IPS-18a (cell line): ENCODE data around the gene XPO4.
"Not testable (repeated sequence)": the region's sequence is repeated elsewhere in the genome, so short reads cannot be mapped to it uniquely, and the experiment has no call there.

Experiments used
- H3K27ac ChIP-seq: one replicate; pipeline ENCODE4 v1.5.1; 2013; ENCODE audit warnings: low read length
- H3K27me3 ChIP-seq: one replicate; pipeline ENCODE4 v1.6.1; 2013; ENCODE audit warnings: mild to moderate bottlenecking, low read length; ENCODE audit not compliant: control insufficient read depth, insufficient read depth
- H3K36me3 ChIP-seq: one replicate; pipeline ENCODE4 v1.6.1; 2013; ENCODE audit warnings: low read depth, low read length; ENCODE audit not compliant: control insufficient read depth
- H3K4me1 ChIP-seq: one replicate; pipeline ENCODE4 v1.6.1; 2013; ENCODE audit warnings: low read depth, low read length; ENCODE audit not compliant: control insufficient read depth
- H3K4me3 ChIP-seq: one replicate; pipeline ENCODE4 v1.5.1; 2013; ENCODE audit warnings: low read length
- H3K9ac ChIP-seq: one replicate; pipeline ENCODE4 v1.6.1; 2013; ENCODE audit warnings: mild to moderate bottlenecking, low read length, moderate library complexity
- H3K9me3 ChIP-seq: one replicate; pipeline ENCODE4 v1.6.1; 2013; ENCODE audit warnings: low read depth, low read length; ENCODE audit not compliant: control insufficient read depth

Gene XPO4

DNA sequence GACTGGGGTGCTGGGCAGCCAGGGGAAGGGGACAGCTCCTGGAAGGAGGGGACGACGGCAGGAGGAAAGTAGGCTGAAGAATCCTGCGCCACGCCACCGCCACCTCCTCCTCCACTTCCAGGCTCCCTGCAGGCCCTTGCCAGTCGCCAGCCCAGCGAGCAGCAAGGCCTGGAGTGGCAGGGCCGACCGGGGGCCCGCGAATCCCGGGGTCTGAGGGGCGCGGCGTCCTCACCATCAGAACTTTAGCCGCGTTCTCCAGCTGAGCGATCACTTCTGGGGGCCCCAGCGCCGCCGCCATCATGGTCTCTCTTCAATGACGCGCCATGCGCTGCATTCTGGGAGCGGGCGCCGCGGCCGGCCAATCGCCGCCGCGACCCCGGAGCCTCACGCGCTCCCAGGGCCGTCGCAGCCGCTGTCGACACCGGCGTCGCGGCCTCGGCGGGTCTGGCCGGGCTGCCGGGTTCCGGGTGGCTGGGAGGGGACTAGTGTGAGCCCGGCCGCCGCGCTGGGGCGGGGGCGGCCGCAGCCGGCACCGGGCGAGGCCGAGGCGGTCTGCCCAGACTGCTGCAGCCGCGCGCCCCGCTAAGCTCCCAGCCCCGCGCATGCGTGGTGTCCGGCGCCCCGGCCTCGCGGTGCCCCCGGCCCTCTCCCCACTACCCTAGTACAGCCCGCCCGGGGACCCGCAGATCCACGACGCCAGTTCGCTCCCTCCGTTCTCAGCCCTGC is at the start of gene XPO4:
TSS of gene XPO4 (minus strand) at position 309 of the 726 bp plus-strand sequence. CDS start at position 301, 8 bp downstream.
- H3K9me3 ChIP-seq: no peaks in the 10 kb centered on the region
- H3K27ac ChIP-seq: peak within 1 kb of the TSS; percentile 73

DNA sequence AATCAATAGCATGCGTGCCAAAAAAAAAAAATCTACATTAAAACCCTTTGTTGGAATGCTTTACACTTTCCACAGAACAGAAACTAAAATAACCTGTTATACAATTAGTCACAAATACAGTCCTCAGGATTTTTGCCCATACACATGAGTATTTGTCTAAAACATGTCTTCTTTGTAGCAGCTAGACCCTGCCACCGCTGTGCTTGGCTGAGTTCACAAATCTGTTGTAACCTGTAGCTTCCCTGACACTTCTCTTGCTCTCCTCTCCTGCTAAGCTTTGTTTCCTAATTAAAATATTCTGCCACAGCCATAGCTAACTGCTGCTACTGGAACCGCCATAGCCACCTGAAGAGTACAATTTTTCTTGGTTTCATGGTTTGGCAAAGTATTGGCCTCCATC is 45.5 kb upstream of the XPO4 start:
- not testable (repeated sequence) for H3K9ac ChIP-seq, H3K4me1 ChIP-seq, H3K36me3 ChIP-seq, H3K4me3 ChIP-seq, H3K9me3 ChIP-seq, H3K27ac ChIP-seq
- H3K27me3 ChIP-seq: peaks cover 34% of the 10 kb centered on the region

More for the DNA sequence above, at the start of gene XPO4:
- peak within 1 kb of the TSS; percentile 97 for H3K9ac ChIP-seq
- H3K36me3 ChIP-seq: peaks cover 9% of the 10 kb centered on the region
- peak within 1 kb of the TSS; percentile 87 for H3K4me3 ChIP-seq
- H3K27me3 ChIP-seq: no peaks in the 10 kb centered on the region
- H3K4me1 ChIP-seq: no peaks in the 10 kb centered on the region

DNA sequence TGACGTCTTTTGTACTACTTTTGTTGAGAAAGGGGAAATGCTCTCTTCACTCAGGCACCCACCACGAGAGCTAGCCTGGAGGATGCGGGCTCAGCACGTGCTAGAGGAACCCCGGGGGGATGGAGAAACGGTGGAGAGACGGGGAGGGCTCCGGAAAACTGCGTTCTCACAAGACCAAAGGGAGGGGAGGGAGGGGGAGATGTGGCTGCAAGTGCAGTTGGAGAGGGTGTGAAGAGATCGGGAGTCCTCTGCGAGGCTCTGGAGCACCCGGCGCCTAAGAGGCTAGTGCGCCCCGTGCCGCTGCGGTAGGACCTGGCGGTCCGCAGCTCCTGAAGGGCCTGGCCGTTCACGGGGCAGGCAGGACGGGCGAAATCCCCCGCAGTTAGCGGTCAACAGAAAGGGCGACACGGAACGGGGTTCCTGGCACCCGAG is 43.4 kb upstream of the XPO4 start:
- Histone ChIP-seq H3K9me3 (no peaks in the 10 kb centered on the region), H3K36me3 (no peaks in the 10 kb centered on the region), H3K9ac (no peak overlapping the region), H3K4me1 (no peaks in the 10 kb centered on the region), H3K4me3 (peak overlapping the region; percentile 55), H3K27me3 (peaks cover 34% of the 10 kb centered on the region), H3K27ac (no peak overlapping the region)

DNA sequence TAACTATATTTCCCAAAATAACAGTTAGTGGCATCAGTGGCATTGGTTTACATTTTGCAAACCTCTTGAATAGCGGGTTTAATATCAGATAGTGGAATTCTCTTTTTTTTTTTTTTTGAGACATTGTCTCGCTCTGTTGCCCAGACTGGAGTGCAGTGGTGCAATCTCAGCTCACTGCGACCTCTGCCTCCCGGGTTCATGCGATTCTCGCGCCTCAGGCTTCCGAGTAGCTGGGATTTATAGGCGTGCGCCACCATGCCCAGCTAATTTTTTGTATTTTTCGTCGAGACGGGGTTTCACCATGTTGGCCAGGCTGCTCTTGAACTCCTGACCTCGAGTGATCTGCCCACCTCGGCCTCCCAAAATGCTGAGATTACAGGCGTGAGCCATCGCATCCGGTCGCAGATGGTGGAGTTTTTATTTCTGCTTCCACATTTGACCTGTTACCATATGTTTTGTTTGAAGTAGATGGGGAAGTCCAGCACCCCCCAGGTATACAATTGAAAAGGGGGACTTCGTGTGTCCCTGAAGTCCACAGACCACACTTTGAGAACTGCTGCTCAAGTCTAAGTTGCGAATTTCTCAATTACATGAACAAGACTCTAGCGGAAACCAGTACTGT is 40.5 kb upstream of the XPO4 start:
- Histone ChIP-seq H3K9ac (no peak overlapping the region), H3K9me3 (no peaks in the 10 kb centered on the region), H3K4me3 (no peak overlapping the region), H3K27me3 (peaks cover 34% of the 10 kb centered on the region), H3K36me3 (no peaks in the 10 kb centered on the region), H3K27ac (no peak overlapping the region), H3K4me1 (peaks cover 7% of the 10 kb centered on the region)

DNA sequence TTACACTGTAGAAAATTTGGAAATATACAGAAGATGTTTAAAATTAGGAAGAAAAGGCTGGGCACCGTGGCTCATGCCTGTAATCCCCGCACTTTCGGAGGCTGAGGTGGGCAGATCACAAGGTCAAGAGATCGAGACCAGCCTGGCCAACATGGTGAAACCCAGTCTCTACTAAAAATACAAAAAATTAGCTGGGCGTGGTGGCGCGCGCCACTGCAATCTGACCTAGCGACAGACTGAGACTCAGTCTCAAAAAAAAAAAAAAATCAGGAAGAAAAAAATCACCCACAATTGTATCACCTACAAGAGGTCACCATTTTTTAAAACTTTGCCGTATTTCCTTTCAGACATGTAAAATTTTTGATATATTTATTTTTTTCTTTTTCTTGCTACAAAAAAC is 38.0 kb upstream of the XPO4 start:
- not testable (repeated sequence) for H3K27ac ChIP-seq, H3K4me3 ChIP-seq

DNA sequence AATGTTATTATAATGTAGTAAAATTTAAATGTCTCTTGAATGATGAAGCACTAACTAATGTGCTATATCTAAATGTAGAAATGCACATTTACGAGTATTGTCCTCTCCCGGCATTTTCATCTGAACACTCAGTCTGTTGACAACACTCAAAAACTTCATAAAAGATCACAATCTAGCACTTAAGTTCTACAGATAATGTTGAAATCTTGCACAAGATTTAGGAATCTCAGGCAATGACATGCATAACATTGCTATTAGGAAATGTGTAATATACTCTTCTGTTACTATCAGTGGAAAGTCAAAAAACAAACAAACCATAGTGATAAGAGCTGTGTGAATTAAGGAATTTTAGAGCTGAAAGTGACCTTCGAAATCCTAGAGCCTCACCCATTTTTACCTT is 37.5 kb upstream of the XPO4 start:
- Histone ChIP-seq H3K9ac (no peak overlapping the region), H3K27ac (no peak overlapping the region), H3K4me1 (peaks cover 7% of the 10 kb centered on the region), H3K4me3 (no peak overlapping the region), H3K27me3 (peaks cover 8% of the 10 kb centered on the region), H3K36me3 (no peaks in the 10 kb centered on the region), H3K9me3 (no peaks in the 10 kb centered on the region)

More for the DNA sequence above, 38.0 kb upstream of the XPO4 start:
- peaks cover 12% of the 10 kb centered on the region for H3K27me3 ChIP-seq
- H3K9ac ChIP-seq, H3K9me3 ChIP-seq, H3K4me1 ChIP-seq, H3K36me3 ChIP-seq: not testable (repeated sequence)

DNA sequence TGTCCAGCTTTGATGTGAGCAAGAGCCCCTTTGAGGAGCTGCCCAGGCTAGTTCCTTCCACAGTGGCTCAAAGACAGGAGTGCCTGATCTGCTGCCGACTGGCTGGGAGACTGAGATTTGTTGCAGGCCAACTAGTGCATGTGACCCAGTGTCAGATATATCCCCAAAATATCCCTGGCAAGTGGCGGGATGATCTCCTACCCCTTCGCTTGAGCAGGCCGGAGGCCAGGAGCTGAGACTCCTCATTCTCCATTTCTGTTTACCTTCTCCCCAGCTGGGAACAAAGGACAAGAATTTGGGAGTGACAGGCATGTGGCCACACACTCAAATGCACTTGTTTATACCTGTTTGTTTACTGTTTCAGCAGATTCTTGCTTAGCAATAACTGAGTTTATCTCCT is 37.1 kb upstream of the XPO4 start:
- no peak overlapping the region for H3K9ac ChIP-seq
- peaks cover 7% of the 10 kb centered on the region for H3K4me1 ChIP-seq
- H3K27ac ChIP-seq: no peak overlapping the region
- no peak overlapping the region for H3K4me3 ChIP-seq
- no peaks in the 10 kb centered on the region for H3K36me3 ChIP-seq
- H3K9me3 ChIP-seq: no peaks in the 10 kb centered on the region
- peaks cover 3% of the 10 kb centered on the region for H3K27me3 ChIP-seq

DNA sequence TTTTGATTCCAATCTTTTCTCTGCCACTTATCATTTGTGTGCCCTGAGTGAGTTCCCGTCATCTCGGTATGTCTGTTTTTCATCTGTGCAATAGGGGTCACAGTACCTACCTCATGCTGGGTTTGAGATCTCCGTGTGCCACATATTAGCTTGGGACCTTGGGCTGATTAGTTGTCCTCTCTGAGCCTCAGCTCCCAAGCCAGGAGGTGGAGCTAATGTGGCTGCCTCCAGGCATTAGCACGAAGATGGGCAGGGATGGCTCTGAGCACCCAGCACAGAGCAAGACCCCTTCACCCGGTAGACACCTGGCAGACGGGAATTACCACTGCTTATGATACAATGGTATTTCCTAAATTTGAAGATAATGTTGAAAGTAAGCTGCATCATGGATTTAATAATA is 35.8 kb upstream of the XPO4 start:
- Histone ChIP-seq H3K27ac (no peak overlapping the region), H3K9me3 (no peaks in the 10 kb centered on the region), H3K4me3 (no peak overlapping the region), H3K9ac (no peak overlapping the region), H3K4me1 (peaks cover 7% of the 10 kb centered on the region), H3K27me3 (no peaks in the 10 kb centered on the region), H3K36me3 (no peaks in the 10 kb centered on the region)

DNA sequence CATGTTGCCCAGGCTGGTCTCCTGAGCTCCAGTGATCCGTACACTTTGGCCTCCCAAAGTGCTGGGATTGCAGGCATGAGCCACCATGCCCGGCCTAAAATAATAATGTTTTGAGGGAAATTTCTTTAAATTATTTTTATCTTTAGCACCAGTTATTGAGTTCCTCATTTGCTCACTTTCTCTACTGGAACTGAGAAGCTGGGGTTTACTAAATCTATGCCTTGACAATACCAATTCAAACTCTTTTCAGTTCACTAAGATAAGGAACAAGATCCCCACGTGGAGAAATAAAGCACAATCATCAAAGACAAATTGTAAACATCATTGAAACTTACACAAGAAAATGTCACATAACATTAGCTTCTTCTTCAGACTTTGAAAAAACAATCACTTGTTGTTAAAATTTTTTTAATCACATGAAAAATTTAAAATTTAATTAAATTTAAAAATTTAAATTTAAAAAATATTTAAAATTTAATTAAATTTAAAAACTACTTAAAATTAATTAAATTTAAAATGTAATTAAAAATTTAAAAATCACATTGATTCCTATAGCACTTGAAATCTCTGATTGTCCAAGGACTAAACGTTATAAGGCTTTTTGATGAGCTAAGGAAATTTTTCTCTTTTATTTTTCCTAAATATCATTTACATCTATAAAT is 25.2 kb upstream of the XPO4 start:
- Histone ChIP-seq H3K9me3 (no peaks in the 10 kb centered on the region), H3K4me1 (no peaks in the 10 kb centered on the region), H3K4me3 (no peak overlapping the region), H3K27me3 (no peaks in the 10 kb centered on the region), H3K36me3 (no peaks in the 10 kb centered on the region), H3K27ac (no peak overlapping the region), H3K9ac (no peak overlapping the region)

DNA sequence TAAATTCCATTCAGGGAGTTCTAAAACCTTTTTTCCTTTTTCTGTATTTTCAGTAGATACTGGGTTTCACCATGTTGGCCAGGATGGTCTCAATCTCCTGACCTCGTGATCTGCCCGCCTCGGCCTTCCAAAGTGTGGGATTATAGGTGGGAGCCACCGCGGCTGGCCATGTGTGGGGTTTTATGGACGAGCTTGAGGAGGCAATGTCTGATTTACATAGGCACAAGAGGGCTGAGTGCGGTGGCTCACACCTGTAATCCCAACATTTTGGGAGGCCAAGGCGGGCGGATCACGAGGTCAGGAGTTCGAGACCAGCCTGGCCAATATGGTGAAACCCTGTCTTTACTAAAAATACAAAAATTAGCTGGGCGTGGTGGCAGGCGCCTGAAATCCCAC is 22.8 kb upstream of the XPO4 start:
- H3K36me3 ChIP-seq, H3K27ac ChIP-seq, H3K9ac ChIP-seq, H3K27me3 ChIP-seq, H3K4me1 ChIP-seq, H3K4me3 ChIP-seq, H3K9me3 ChIP-seq: not testable (repeated sequence)

DNA sequence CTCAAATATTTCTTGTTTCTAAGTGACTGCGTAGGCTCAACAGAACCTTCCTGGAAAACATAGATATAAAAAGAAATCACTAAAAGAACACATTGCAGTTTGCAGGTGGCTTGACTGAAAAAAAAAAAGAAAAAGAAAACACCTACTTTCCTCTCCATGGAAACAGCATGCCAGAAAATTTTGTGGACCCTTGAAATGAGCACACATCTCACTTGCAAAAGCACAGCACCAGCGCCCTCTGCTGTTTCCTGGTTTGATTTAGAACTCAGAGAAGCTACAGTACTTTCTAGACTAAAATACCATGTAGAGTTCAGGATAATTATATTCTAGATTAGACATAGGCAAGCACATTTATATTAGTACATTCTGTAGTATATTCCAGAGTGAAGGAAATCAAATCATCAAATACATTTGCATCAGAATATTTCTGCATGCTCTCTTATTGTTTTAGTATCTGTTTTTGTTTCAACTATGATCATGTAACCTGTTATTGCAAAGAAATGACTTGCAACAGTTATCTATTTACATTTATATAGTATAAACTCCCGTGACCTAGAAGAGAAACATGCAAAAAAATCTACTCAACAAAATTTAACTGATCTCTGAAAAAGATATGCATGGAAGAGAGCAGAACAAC is 22.3 kb upstream of the XPO4 start:
- no peaks in the 10 kb centered on the region for H3K27me3 ChIP-seq
- H3K4me1 ChIP-seq: no peaks in the 10 kb centered on the region
- no peaks in the 10 kb centered on the region for H3K9me3 ChIP-seq
- no peak overlapping the region for H3K9ac ChIP-seq
- H3K27ac ChIP-seq: no peak overlapping the region
- H3K4me3 ChIP-seq: no peak overlapping the region
- no peaks in the 10 kb centered on the region for H3K36me3 ChIP-seq
